A549 (cell line): ENCODE data around the gene FHIT.

Source experiments
- CHD4 ChIP-seq: fragments of 200-600 bp; sonication (generic); IDR thresholded peaks from 2 replicates; pipeline ENCODE4 v1.6.1; 2016; ENCODE audit warnings: antibody characterized with exemption, mild to moderate bottlenecking, borderline replicate concordance
- ESRRA ChIP-seq: fragments of 150-350 bp; IDR thresholded peaks from 2 replicates; pipeline ENCODE4 v1.6.1; 2014; ENCODE audit warnings: mild to moderate bottlenecking, low read length, borderline replicate concordance
- FOSL2 ChIP-seq, 2 experiments: fragments of 450-650 bp in 1 of 2; fragments of >200 bp in 1 of 2; sonication (Bioruptor Twin) in 1 of 2; formaldehyde crosslinking; IDR thresholded peaks; 2 replicates each; pipeline versions ENCODE4 v1.5.0 to v1.6.1; 2016 to 2020; ENCODE audit warnings: mild to moderate bottlenecking in 1 of 2, moderate library complexity in 1 of 2
- HDAC2 ChIP-seq: fragments of 200-600 bp; sonication (generic); IDR thresholded peaks from 2 replicates; pipeline ENCODE4 v1.6.1; 2016
- HOXA7 ChIP-seq: fragments of 250-450 bp; sonication (Bioruptor Pico); IDR thresholded peaks from 2 replicates; pipeline ENCODE4 v1.5.0; 2020; ENCODE audit warnings: mild to moderate bottlenecking, moderate library complexity
- JUNB ChIP-seq: fragments of >200 bp; sonication (Bioruptor Twin); formaldehyde crosslinking; IDR thresholded peaks from 2 replicates; pipeline ENCODE4 v1.6.1; 2016
- NR3C1 ChIP-seq: fragments of >200 bp; sonication (Bioruptor Twin); formaldehyde crosslinking; IDR thresholded peaks from 3 replicates; pipeline ENCODE4 v1.6.1; 2017
- POLR2A ChIP-seq: IDR thresholded peaks from 2 replicates; pipeline ENCODE4 v1.6.1; 2012; ENCODE audit warnings: mild to moderate bottlenecking, low read length
- RCOR1 ChIP-seq: fragments of 150-350 bp; IDR thresholded peaks from 2 replicates; pipeline ENCODE4 v1.6.1; 2014; ENCODE audit warnings: antibody characterized with exemption, low read length, low read depth
- TF ChIP-seq, protein P1 (sequence below): IDR thresholded peaks from 2 replicates; pipeline ENCODE4 v1.6.1; 2012
- TF ChIP-seq, protein P2 (sequence below): fragments of >200 bp; sonication (Bioruptor Twin); formaldehyde crosslinking; IDR thresholded peaks from 3 replicates; pipeline ENCODE4 v1.5.1; 2016
- TF ChIP-seq, protein P3 (sequence below): fragments of 450-650 bp; IDR thresholded peaks from 2 replicates; pipeline ENCODE4 v1.6.1; 2014; ENCODE audit warnings: antibody characterized with exemption
- TF ChIP-seq, protein P4 (sequence below): fragments of 200-600 bp; sonication (generic); IDR thresholded peaks from 2 replicates; pipeline ENCODE4 v1.6.1; 2016; ENCODE audit warnings: antibody characterized with exemption, mild to moderate bottlenecking, moderate library complexity

DNA sequence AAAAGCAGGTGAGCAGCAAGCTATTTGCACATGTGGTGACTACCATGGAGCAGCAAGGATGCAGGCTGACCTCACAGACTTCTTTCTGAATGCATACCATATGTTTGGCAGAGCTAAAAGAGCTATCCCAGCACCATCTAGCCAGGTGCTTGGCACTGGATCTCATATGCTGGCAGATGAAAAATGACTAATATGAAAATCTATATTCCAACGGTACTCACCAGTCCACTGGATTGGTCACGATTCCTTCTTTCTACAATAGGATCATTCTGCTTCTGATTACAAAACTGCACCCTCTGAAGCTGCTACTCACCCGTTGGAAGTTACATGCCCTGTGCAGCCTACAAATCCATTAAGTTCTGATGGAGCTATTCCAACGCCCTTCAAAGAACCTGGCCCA, 1487.1 kb downstream of the FHIT start:
- TF ChIP-seq, protein P1, sequence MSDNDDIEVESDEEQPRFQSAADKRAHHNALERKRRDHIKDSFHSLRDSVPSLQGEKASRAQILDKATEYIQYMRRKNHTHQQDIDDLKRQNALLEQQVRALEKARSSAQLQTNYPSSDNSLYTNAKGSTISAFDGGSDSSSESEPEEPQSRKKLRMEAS = no peak
- no peak for TF ChIP-seq POLR2A
- no peak for TF ChIP-seq FOSL2 (IDR thresholded peaks at IDR 0.05)
- no peak for TF ChIP-seq FOSL2 (CRISPR knock-in tag; IDR thresholded peaks at IDR 0.05)
- TF ChIP-seq HOXA7 (CRISPR knock-in tag) = no peak
- no peak for TF ChIP-seq RCOR1
- TF ChIP-seq, protein P2, sequence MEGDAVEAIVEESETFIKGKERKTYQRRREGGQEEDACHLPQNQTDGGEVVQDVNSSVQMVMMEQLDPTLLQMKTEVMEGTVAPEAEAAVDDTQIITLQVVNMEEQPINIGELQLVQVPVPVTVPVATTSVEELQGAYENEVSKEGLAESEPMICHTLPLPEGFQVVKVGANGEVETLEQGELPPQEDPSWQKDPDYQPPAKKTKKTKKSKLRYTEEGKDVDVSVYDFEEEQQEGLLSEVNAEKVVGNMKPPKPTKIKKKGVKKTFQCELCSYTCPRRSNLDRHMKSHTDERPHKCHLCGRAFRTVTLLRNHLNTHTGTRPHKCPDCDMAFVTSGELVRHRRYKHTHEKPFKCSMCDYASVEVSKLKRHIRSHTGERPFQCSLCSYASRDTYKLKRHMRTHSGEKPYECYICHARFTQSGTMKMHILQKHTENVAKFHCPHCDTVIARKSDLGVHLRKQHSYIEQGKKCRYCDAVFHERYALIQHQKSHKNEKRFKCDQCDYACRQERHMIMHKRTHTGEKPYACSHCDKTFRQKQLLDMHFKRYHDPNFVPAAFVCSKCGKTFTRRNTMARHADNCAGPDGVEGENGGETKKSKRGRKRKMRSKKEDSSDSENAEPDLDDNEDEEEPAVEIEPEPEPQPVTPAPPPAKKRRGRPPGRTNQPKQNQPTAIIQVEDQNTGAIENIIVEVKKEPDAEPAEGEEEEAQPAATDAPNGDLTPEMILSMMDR = no peak
- TF ChIP-seq, protein P3, sequence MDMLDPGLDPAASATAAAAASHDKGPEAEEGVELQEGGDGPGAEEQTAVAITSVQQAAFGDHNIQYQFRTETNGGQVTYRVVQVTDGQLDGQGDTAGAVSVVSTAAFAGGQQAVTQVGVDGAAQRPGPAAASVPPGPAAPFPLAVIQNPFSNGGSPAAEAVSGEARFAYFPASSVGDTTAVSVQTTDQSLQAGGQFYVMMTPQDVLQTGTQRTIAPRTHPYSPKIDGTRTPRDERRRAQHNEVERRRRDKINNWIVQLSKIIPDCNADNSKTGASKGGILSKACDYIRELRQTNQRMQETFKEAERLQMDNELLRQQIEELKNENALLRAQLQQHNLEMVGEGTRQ = no peak
- TF ChIP-seq, protein P4, sequence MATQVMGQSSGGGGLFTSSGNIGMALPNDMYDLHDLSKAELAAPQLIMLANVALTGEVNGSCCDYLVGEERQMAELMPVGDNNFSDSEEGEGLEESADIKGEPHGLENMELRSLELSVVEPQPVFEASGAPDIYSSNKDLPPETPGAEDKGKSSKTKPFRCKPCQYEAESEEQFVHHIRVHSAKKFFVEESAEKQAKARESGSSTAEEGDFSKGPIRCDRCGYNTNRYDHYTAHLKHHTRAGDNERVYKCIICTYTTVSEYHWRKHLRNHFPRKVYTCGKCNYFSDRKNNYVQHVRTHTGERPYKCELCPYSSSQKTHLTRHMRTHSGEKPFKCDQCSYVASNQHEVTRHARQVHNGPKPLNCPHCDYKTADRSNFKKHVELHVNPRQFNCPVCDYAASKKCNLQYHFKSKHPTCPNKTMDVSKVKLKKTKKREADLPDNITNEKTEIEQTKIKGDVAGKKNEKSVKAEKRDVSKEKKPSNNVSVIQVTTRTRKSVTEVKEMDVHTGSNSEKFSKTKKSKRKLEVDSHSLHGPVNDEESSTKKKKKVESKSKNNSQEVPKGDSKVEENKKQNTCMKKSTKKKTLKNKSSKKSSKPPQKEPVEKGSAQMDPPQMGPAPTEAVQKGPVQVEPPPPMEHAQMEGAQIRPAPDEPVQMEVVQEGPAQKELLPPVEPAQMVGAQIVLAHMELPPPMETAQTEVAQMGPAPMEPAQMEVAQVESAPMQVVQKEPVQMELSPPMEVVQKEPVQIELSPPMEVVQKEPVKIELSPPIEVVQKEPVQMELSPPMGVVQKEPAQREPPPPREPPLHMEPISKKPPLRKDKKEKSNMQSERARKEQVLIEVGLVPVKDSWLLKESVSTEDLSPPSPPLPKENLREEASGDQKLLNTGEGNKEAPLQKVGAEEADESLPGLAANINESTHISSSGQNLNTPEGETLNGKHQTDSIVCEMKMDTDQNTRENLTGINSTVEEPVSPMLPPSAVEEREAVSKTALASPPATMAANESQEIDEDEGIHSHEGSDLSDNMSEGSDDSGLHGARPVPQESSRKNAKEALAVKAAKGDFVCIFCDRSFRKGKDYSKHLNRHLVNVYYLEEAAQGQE = no peak
- no peak for TF ChIP-seq ESRRA
- TF ChIP-seq NR3C1 = no peak
- no peak for TF ChIP-seq CHD4
- no peak for TF ChIP-seq HDAC2
- TF ChIP-seq JUNB = no peak
